ENCODE data around the gene RNF20.

DNA sequence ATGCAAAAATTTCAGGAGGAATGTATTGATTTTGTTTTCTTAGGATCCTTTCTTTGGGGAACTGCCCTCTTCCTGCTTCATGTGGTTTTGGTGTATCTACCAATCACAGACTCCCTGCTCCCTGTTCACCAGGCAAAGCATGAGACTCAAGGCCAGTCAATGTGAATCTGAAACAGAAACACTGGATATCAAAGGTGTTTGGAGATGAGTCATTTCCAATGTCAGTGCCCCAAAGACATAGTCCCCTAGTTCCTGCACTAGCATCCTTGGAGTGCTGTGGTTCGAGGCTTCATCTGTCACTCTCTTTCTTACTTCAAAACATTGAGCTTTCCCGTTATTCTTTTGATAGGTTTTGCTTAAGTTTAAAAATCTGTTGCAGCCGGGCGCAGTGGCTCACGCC, 53.0 kb downstream of the RNF20 start:
- TF ChIP-seq POLR2A (IDR thresholded peaks at IDR 0.05; ENCODE audit: borderline replicate concordance, extremely low read depth, insufficient read depth, insufficient read length) (no peak), EZH2phosphoT487 (IDR thresholded peaks at IDR 0.05; ENCODE audit: borderline replicate concordance) (no peak), JUND (IDR thresholded peaks at IDR 0.05) (no peak), RAD21 (IDR thresholded peaks at IDR 0.05; ENCODE audit: low read depth) (no peak)
- TF ChIP-seq, protein P1, sequence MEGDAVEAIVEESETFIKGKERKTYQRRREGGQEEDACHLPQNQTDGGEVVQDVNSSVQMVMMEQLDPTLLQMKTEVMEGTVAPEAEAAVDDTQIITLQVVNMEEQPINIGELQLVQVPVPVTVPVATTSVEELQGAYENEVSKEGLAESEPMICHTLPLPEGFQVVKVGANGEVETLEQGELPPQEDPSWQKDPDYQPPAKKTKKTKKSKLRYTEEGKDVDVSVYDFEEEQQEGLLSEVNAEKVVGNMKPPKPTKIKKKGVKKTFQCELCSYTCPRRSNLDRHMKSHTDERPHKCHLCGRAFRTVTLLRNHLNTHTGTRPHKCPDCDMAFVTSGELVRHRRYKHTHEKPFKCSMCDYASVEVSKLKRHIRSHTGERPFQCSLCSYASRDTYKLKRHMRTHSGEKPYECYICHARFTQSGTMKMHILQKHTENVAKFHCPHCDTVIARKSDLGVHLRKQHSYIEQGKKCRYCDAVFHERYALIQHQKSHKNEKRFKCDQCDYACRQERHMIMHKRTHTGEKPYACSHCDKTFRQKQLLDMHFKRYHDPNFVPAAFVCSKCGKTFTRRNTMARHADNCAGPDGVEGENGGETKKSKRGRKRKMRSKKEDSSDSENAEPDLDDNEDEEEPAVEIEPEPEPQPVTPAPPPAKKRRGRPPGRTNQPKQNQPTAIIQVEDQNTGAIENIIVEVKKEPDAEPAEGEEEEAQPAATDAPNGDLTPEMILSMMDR (IDR thresholded peaks at IDR 0.05 in 2 of 3, conservative IDR thresholded peaks at IDR 0.05 in 1 of 3; ENCODE audit: borderline replicate concordance in 1 of 3, insufficient read depth in 1 of 3, low read depth in 2 of 3, low read length in 2 of 3) = no peak
